HG02623 (cell line): ENCODE data around the gene TIMM22.
"Not testable (repeated sequence)": the region's sequence is repeated elsewhere in the genome, so short reads cannot be mapped to it uniquely, and the experiment has no call there.

Source experiments
- ATAC-seq: cut with Tn5 transposase; IDR thresholded peaks from one replicate; pipeline ENCODE4 v1.9.1; 2021; ENCODE audit warnings: moderate library complexity; ENCODE audit not compliant: unreplicated experiment

The TIMM22 gene

GRCh38 chr17:996554-997344 is at the start of gene TIMM22:
TIMM22 (plus strand) TSS chr17:997129; CDS start chr17:997143, 14 bp downstream.
- ATAC-seq = peak; percentile 88

- no peak for ATAC-seq
These were observed 48.6 kb upstream of the TIMM22 start for GRCh38 chr17:948284-948852.

- no peak for ATAC-seq
These were observed 47.2 kb upstream of the TIMM22 start for GRCh38 chr17:949623-950303.

GRCh38 chr17:951325-952132 is 45.4 kb upstream of the TIMM22 start:
- ATAC-seq = no peak

GRCh38 chr17:952592-952991 is 44.3 kb upstream of the TIMM22 start:
- not testable (repeated sequence) for ATAC-seq

- ATAC-seq = no peak
These were observed 43.2 kb upstream of the TIMM22 start for GRCh38 chr17:953767-954166.

- ATAC-seq = no peak
These were observed 42.3 kb upstream of the TIMM22 start for GRCh38 chr17:954431-955164.

- ATAC-seq = no peak
These were observed 40.0 kb upstream of the TIMM22 start for GRCh38 chr17:956905-957304.

GRCh38 chr17:957856-958421 is 39.0 kb upstream of the TIMM22 start:
- ATAC-seq = no peak

GRCh38 chr17:958712-959451 is 38.0 kb upstream of the TIMM22 start:
- ATAC-seq = no peak

- ATAC-seq = no peak
These were observed 34.8 kb upstream of the TIMM22 start for GRCh38 chr17:962166-962565.

GRCh38 chr17:962670-963069 is 34.3 kb upstream of the TIMM22 start:
- no peak for ATAC-seq

GRCh38 chr17:964876-965275 is 32.1 kb upstream of the TIMM22 start:
- no peak for ATAC-seq

GRCh38 chr17:965311-965989 is 31.5 kb upstream of the TIMM22 start:
- ATAC-seq = no peak

GRCh38 chr17:967122-967521 is 29.8 kb upstream of the TIMM22 start:
- no peak for ATAC-seq

GRCh38 chr17:968812-969730 is 27.9 kb upstream of the TIMM22 start:
- ATAC-seq = no peak

- ATAC-seq = no peak
These were observed 27.0 kb upstream of the TIMM22 start for GRCh38 chr17:969811-970355.

GRCh38 chr17:970364-970763 is 26.6 kb upstream of the TIMM22 start:
- no peak for ATAC-seq
